Effector CD8-positive, alpha-beta T cell (primary cell): ENCODE measurements around the gene P4HA3.
"Not testable (repeated sequence)": the region's sequence is repeated elsewhere in the genome, so short reads cannot be mapped to it uniquely, and the experiment has no call there.

Experiments
- DNase-seq: peaks from one replicate; lab custom pipeline; 2025; lab: John Stamatoyannopoulos, UW
- total RNA-seq, 4 experiments: gene quantifications; one replicate each; lab custom pipeline; 2026; lab: John Stamatoyannopoulos, UW

Gene P4HA3
- total RNA-seq: 0 to 0.09 (median 0) reads per million in 4 experiments

DNA sequence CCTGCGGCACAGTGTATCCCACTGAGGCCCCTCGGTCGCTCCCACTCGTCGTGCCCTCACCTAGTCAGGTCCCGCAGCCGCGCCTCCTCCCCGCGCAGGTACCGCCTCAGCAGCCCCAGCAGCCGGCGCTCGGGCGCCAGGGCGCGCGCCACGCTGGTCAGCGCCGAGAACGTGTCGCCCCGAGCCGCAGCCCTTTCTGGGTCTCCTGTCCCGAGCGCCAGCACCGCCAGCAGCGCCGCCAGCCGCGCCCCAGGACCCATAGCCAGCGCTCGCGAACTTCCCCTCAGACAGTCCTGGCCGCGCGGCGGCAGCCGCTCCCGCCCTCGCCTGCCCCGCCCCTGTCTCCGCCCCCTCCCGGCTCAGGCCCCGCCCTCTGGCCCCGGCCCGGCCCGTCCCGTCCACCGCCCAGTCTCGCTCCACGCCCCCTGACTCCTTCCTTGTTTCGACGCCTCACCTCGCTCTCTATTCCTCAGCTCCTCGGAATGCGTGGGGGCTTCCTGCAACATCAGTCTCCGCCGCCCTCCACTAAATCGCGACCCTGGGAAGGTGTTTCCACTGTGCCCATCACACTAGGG, at the start of gene P4HA3:
P4HA3 (minus strand) TSS at position 289 of the 575 bp plus-strand sequence; CDS start at position 260, 29 bp downstream.
- peak; percentile 34 for DNase-seq

DNA sequence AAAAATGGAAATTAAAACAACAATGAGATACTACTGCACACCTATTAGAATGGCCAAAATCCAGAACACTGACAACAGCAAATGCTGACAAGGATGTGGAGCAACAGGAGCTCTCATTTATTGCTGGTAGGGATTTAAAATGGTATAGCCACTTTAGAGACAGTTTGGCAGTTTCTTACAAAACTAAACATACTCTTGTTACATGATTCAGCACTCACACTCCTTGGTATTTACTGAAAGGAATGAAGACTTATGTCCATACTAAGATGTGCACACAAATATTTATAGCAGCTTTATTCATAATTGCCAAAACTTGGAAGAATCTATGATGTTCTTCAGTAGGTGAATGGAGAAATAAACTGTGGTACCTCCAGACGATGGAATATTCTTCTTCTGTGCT, 46.0 kb upstream of the P4HA3 start:
- DNase-seq: no peak

DNA sequence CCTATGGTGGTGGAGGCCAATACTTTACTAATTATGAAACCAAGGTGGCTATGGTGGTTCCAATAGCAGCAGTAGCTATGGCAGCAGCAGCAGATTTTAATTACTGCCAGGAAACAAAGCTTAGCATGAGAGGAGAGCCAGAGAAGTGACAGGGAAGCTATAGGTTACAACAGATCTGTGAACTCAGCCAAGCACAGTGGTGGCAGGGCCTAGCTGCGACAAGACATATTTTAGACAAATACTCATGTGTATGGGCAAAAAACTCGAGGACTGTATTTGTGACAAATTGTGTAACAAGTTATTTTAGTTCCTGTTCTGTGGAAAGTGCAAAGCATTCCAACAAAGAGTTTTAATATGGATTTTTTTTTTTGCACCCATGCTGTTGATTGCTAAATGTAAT, 44.2 kb upstream of the P4HA3 start:
- DNase-seq: no peak

DNA sequence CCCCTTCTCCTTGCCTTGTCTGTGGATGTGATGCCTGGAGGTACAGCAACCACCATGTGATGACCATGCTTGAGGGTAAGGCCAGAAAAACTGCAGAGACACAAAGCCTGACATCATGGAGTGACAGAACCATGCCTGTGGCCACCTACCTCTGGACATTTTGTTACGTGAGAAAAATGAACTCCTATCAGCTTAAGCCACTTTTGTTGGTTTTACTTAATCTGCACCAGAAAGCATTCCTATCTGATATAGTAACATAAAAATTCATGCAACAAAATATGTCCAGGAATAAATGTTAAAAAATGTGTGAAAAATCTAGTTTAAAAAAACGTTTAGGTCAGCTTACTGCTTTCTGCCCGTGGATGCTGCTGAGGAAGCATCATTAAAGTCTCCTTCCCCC, 42.6 kb upstream of the P4HA3 start:
- DNase-seq: no peak

DNA sequence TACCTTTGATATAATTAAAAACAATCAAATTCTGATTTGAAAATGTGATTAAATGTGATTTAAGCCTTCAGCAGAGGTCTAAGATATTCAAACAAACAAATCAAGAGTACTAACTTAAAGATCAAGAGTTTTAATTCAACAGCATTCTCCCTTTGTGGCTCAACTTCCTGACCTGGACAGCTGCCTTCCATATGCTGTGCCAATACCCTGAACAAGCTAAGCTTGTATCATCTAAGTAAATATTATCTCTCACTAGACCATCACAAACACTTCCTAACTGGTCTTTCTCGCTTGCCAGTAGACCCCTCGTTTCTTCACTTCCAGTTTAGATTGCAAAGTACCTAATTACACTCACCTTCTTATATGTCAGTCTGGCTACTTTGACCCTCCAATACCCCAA, 35.9 kb upstream of the P4HA3 start:
- DNase-seq: no peak

DNA sequence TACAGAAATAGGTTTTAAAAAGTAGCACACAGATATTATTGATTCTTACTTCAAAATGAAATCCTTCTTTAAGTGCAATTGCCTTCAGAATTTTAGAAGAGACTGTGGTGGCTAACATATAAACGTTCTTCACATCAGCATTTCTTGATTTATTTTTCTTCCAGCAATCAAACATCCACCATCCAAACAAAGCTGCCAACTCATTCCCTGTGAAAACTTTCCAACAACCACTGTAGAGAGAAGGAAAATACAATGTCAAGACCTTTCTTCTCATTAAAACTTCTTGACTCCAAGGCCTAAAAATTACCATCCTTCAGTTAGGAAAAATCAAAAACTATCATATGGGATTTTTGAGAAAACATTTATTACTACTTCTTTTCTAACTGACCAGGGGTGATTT, 34.0 kb upstream of the P4HA3 start:
- DNase-seq: no peak

DNA sequence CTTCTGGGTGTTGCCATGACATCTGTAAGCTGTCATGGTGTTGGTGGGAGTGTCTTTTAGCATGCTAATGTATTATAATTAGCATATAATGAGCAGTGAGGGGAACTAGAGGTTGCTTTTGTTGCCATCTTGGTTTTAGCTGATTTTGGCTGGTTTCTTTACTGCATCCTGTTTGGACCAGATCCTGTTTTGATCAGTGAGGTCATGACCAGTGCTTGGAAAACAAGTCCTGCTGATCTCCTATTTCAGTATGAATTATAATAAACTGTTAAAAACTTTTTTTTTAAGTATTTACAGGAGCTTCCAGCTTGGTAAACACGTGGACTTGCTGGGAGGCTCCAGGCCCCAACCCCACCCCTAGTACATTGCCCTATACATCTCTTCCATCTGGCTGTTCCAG, 30.5 kb upstream of the P4HA3 start:
- no peak for DNase-seq

DNA sequence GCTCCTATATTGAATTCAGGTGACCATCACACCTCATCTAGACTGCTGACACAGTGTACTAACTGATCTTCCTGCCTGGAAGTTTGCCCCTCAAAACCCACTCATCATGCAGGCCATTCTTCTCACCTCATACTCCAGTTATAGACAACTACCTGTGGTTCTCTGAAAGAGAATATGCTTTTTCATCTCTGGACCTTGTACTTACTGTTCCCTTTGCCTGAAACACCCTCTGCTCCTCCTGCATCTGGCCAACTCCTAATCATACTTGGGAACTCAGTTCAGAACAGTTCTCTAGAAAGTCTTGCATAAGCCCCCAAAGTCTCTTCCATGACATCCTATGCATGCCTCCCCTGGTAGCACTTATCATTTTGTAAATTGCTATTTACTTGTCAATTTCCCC, 28.2 kb upstream of the P4HA3 start:
- DNase-seq: no peak

DNA sequence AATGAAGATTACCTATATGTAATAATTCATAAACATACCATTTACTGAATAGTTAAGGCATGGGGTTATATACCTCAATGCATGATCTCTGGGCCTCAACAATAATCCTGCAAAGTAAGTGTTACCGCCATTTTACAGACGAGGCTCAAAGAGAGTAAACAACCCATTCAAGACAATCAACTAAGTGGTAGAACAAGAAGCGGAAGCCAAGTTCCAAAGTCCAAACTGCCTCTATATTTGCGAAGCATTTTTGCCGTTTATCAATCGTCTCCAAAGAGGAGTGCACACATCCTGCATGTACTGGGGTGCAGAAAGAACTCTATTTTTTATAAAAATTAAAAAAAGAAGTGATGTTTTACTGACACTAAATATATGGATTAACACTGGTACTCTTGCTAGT, 27.5 kb upstream of the P4HA3 start:
- DNase-seq: no peak

DNA sequence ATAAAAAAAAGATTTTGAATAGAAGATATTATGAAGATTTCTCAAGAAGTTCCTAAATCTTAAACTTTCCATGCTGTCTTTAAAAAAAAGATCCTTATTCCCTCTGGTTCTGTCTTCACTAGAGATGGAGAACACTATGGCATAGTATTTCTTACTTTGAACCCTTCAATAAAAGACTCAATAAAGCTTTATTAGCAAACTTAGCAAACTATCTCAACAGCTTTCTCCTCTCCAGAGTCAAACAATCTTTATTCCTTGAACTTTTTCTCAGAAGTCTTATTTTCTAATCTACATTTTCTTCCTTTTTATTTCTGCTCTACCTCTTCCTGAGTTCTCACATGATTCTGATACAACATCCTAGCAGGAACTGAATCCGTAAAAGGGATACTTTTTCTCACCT, 21.8 kb upstream of the P4HA3 start:
- no peak for DNase-seq

DNA sequence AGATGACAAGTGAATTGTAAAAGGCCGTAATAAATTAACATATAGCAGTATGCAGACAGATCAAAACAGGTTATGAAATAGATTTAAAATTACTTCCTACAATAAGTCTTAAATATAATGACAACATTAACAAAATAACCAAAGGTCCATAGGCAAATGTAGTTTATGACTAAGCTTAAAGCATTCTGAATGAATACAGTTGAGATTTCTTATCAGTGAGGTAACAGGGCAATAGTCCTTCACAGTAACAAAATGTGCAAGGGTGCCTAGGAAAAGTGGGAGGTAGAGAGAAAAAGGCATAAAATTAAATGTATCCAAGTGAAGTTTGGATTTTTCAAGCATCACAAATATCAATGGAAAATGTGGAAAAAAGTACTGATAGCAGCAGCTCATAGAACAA, 20.9 kb upstream of the P4HA3 start:
- DNase-seq: no peak

DNA sequence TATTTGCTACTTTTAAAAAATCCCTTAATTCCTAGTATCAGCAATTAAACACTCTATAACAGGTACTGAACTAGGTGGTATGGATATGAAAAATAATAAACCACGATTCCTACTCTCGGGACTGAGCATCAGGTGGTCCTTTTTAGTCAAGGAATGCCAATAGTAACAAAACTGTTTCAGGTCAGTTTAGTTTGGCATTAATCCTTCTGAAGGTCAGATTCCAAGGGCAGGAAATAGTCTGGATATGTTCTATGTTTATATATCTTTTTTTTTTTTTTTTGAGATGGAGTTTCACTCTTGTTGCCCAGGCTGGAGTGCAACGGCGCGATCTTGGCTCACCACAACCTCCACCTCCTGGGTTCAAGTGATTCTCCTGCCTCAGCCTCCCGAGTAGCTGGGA, 19.6 kb upstream of the P4HA3 start:
- DNase-seq: not testable (repeated sequence)

DNA sequence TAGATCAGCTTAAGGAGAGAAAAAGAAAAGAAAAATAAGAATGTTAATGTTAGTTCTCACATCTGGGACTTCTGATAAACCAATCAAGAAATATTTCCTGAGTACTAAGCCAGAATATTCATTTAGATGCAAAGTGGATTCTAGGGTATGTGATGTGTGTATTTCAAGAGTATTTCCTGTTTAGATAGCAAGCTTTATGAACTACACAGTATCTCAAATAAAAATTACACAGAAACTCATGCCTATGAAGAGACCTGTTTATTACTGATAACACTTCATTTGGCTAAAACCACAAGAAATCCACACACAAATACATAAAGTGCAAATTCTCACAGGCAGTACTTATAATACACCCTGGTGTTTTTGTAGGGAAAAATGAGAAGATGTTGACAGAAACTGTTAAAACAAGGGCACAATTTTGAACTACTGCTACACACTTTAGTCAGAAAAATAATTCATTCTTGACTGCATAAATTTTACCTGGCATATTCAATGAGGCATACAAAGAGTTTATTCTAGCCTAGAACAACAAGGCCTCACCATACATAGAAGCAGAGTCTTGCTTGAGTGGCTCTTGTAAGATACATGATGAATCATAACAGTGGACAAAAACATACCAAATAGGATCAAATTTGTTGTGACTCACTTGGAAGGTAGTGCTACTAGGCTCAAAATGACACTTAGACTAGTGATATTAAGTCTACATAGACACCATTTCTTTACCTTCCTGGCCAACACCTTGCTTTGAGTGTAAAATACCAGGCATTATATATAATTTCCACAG, 18.8 kb upstream of the P4HA3 start:
- no peak for DNase-seq

DNA sequence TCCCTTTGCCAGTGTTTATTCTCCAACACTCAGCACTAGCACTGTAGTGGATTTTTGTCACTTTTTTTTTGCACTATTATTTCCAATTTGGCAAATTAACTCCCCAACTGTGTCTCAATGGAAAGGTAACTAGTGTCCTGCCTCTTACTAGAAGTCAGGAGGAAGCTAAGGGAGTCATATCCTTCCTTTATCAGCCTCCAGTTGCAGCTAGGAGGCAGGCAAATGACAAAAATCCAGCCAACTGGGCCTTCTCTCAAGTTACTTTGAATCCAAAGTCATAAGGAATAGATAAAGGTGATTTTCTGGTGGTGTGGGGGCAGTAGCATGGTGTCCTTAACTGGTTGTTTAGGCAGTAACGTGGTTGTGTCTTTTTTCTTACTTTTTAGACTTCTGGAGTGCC, 15.6 kb upstream of the P4HA3 start:
- no peak for DNase-seq

DNA sequence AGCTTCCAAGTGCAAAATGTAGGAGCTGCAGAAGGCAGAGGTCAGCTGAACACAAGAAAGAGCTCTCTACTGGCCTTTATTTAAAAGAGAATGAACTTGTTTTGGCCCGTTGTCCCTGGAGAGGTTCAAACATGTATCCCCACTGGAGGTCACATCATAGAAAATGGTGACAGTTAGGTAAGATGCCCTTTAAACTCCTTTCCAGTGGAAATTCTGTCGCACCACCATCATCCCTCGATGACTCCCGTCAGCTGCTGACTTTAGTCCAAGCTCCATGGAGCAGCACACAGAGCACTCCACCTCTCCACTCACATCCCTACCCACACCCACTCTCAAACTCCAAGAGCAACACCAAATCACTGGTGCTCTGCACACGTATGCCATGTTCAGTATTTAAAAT, 15.2 kb upstream of the P4HA3 start:
- no peak for DNase-seq

DNA sequence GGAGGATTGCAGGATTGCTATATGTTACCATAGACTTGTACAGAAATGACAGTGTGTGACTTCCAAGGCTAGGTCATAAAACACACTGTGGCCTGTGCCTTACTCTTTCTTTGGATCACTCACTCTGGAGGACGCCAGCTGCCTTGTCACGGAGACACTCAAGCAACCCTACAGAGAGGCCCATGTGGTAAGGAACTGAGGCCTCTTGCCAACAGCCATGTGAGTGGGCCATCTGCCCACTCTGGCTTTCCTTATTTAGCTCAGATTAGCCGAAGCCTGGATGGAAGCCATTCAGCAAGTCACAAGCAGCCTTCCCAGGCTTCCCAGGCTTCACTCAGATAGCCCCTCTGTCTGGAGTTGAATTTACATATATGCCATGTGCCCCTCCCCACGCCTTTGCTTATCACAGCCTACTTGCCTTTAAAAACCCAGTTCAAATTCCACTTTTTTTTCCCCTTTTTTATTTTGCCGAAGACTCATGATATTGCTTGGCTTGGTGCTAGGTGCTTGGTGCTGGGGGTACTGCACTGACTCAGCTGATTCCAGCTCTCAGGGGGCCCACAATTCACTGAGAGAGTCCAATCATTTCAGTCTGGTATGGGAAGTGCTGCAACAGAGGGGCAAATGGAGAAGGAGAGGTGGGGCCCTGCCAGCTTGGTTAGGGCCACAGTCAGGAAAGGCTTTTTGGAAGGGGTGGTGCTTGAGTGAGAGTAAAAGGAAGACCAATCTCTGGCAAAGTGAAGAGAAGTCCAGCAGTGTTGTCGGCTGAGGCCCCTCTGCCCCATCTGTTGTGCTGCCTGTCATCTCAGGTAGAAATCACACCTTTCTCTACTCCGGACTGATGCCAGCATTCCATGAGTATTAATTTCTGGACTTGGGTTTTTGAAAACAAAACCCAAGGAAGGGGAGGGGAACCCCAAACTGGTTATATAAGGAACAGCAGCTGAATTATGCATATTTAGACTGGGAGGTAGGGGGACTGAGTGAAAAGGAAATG, 14.5 kb upstream of the P4HA3 start:
- no peak for DNase-seq

DNA sequence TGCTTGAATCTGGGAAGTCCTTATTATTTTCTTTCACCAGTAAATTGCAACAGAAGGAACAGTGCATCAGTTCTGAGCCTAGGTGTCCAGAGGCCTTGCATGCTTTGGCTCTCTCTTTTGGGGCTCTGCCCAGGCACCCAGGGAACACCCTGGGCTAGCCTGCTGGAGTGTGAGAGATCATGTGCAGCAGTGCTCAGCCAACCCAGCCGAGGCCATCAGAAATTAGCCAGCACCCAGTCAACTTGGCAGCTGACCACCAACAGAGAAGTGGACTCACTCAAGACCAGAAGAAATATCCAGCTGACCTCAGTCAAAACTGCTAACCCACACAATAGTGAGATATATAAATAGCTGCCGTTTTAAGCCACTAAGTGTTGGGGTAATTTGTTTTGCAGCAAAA, 11.2 kb upstream of the P4HA3 start:
- DNase-seq: no peak

DNA sequence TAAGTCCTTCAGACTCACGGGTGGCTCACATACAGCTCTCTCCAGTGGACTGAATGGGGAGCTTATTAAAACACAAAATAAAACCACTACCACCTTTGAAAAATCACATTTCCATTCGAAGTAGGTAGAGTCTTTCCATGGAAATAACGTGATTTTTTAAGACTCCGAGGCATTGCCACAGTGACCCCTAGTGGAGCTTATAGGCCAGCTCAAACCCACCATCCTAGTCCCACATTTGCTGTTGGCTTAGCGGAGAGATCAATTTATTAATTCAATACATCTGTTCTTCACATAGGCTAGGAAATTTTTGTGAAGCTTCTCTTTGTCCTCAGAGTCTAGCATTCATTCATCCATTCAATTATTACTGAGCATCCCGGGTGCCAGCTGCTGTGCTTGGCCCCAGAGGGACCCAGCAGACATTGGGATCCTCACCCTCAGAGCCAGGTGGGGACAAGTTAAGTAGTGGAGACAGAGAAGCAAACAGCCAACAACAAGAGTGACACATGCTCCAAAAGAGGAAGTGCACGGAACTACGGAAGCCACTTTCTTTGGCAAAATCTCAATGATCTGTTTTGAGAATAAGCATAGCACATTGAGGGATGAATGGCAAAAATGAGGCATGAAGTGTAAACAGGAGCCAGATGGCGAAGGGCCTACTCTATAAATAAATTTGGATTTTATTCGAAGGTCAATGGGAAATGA, 10.2 kb upstream of the P4HA3 start:
- DNase-seq: no peak

DNA sequence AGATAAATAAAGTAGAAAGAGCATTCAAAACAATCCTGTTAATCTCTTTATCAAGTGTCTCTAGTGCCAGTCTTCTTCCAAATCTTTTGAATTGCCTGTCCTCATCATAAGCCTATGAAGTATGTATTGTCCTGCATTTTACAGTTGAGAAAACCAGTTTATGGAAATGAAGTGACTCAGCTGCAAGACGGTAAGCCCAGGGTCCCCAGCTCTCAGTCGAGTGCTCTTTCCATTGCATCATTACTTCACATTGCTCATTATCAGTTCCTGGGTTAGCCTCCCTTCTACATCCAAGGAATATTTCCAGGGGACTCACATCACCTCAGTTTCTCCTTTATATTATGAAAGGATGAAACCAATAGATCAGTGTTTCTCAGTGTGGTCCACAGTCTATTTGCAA, 9.1 kb upstream of the P4HA3 start:
- no peak for DNase-seq

DNA sequence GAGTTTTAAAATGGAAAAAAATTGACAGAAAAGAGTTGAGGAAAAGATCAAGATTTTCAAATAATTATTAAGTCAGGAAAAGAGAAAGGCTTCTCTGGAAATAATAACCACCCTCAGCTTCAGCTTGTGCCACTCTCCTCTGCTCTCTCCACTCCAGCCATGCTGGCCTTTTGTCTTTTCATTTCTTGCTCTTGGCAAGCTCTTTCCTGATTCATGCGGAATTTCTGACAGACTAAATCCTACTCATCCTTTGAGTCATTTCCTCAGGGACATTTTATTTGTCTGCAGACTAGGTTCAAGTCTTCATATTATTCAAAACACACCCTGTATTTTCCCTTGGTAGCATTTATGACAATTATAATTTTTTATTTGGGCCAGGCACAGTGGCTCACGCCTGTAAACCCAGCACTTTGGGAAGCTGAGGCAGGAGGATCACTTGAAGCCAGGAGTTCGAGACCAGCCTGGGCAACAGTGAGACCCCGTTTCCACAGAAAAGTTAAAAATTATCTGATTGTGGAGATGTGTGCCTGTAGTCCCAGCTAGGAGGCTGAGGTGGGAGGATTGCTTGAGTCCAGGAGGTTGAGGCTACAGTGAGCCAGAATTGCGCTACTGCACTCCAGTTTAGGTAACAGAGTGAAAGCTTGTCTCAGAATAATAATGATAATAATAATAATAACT, 7.8 kb upstream of the P4HA3 start:
- DNase-seq: no peak

DNA sequence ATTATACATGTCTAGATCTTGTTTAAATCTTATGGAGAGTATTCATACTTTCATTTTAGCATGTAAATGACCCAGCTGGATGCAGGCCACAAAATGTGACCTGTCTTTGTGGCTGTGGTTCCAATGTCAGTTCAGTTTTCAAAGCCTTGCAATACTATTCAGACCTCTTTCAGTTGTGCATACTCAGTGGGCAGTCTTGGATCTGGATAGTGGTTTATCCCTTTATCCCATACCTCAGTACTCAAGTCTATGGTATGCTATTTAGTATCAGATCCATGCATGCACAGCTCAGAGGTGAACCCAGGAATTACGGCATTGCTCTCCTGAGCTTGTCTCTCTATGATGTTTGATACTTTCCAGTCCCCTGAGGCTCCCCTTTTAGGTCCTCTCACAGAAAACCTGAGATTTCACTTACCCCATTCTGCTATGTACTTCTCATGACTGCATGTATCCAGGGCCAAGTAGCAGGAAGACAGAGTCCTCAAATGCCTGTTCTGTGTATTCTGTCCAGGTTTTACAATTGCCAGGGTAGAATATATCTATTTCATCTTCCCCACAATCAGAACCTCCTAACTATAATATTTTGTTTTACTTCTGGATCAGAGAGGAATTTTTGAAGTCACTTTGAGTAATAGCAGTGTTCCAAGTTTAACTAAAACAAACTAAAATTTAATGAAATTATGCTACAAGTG, 6.9 kb upstream of the P4HA3 start:
- no peak for DNase-seq
